Activated B cell treated with CpG ODN at 0.5 μM for 24 hours (primary cell): Measurements from ENCODE around the gene CALM3. TPM values are rescaled to one million over a fixed set of nuclear protein-coding genes. Genes with fewer than 3 reads are reported as not detected.

Source experiments
- ATAC-seq: fragments of 200-7000 bp; cut with Tn5 transposase; one replicate; pipeline ENCODE4 v1.10.0; 2021; ENCODE audit warnings: low read depth, mild to moderate bottlenecking, moderate library complexity
- CTCF ChIA-PET: fragments of 350-600 bp; sonication (Branson Sonifier 250); formaldehyde crosslinking; loops from one replicate; lab custom pipeline; 2021; ENCODE audit warnings: antibody characterized with exemption; lab: Charles Lee
- POLR2A ChIA-PET: fragments of 350-600 bp; sonication (Branson Sonifier 250); formaldehyde crosslinking; loops from one replicate; lab custom pipeline; 2021; ENCODE audit warnings: antibody characterized with exemption; lab: Charles Lee
- DNase-seq: peaks from one replicate; pipeline ENCODE4 v3.0.0; 2022
- H3K27ac Mint-ChIP-seq: one replicate; pipeline ENCODE4 v1.8.0; 2020; ENCODE audit warnings: mixed read lengths
- H3K27me3 Mint-ChIP-seq: one replicate; pipeline ENCODE4 v1.8.0; 2021; ENCODE audit warnings: mixed read lengths
- H3K36me3 Mint-ChIP-seq: one replicate; pipeline ENCODE4 v1.8.0; 2021; ENCODE audit warnings: low read depth, mixed read lengths
- H3K4me1 Mint-ChIP-seq: one replicate; pipeline ENCODE4 v1.8.0; 2021; ENCODE audit warnings: mixed read lengths
- H3K4me3 Mint-ChIP-seq: one replicate; pipeline ENCODE4 v1.8.0; 2020; ENCODE audit warnings: mild to moderate bottlenecking, mixed read lengths
- H3K9me3 Mint-ChIP-seq: one replicate; pipeline ENCODE4 v1.8.0; 2020; ENCODE audit warnings: mixed read lengths
- intact Hi-C: fragments of 100-400 bp; cut with micrococcal nuclease; formaldehyde crosslinking; loops from one replicate; pipeline ENCODE4 v1.15.1; 2024
- total RNA-seq: library from RNA; stranded (reverse); gene quantifications from 2 replicates; pipeline ENCODE4 v1.2.3, GENCODE V29; 2022
- TF ChIP-seq, protein P1 (sequence below): fragments of 200-600 bp; IDR thresholded peaks from one replicate; pipeline ENCODE4 v1.8.0; 2022; ENCODE audit warnings: antibody characterized with exemption, mild to moderate bottlenecking

The CALM3 gene
- total RNA-seq, 1 donor from 2014 or later: 174 TPM

- H3K27me3 Mint-ChIP-seq: peaks cover 29% of the 10 kb centered on the region
- intact Hi-C loops: no loop called here
- TF ChIP-seq, protein P1, sequence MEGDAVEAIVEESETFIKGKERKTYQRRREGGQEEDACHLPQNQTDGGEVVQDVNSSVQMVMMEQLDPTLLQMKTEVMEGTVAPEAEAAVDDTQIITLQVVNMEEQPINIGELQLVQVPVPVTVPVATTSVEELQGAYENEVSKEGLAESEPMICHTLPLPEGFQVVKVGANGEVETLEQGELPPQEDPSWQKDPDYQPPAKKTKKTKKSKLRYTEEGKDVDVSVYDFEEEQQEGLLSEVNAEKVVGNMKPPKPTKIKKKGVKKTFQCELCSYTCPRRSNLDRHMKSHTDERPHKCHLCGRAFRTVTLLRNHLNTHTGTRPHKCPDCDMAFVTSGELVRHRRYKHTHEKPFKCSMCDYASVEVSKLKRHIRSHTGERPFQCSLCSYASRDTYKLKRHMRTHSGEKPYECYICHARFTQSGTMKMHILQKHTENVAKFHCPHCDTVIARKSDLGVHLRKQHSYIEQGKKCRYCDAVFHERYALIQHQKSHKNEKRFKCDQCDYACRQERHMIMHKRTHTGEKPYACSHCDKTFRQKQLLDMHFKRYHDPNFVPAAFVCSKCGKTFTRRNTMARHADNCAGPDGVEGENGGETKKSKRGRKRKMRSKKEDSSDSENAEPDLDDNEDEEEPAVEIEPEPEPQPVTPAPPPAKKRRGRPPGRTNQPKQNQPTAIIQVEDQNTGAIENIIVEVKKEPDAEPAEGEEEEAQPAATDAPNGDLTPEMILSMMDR: no peak
- no peaks in the 10 kb centered on the region for H3K36me3 Mint-ChIP-seq
- no peak overlapping the region for H3K27ac Mint-ChIP-seq
- no peak overlapping the region for H3K4me3 Mint-ChIP-seq
- ChIA-PET POLR2A (interaction anchor here (0.6 kb wide), 1 partner anchor 304 kb away, joined by 5 read pairs; no protein-coding TSS in a partner anchor), CTCF (interaction anchor here (1.3 kb wide), 1 partner anchor 30 kb away, joined by 4 read pairs; no protein-coding TSS in a partner anchor)
- peaks cover 10% of the 10 kb centered on the region for H3K9me3 Mint-ChIP-seq
- H3K4me1 Mint-ChIP-seq: peaks cover 13% of the 10 kb centered on the region
- DNase-seq (no peak), ATAC-seq (no peak)
These were observed 43.6 kb downstream of the CALM3 start for GRCh38 chr19:46644720-46645119.

- Mint-ChIP-seq H3K36me3 (no peaks in the 10 kb centered on the region), H3K27ac (no peak overlapping the region), H3K4me1 (peaks cover 6% of the 10 kb centered on the region), H3K9me3 (peaks cover 10% of the 10 kb centered on the region), H3K27me3 (peaks cover 33% of the 10 kb centered on the region), H3K4me3 (no peak overlapping the region)
- POLR2A ChIA-PET: no interaction called here
- intact Hi-C loops: no loop called here
- CTCF ChIA-PET: interaction anchor here (1.4 kb wide), 1 partner anchor 16 kb away, joined by 4 read pairs; no protein-coding TSS in a partner anchor
- no peak for DNase-seq
- no peak for ATAC-seq
- TF ChIP-seq, protein P1: no peak
These were observed 45.3 kb downstream of the CALM3 start for GRCh38 chr19:46646402-46646801.

- Mint-ChIP-seq H3K27me3 (peaks cover 41% of the 10 kb centered on the region), H3K4me3 (peak overlapping the region; percentile 57), H3K36me3 (no peaks in the 10 kb centered on the region), H3K4me1 (peaks cover 6% of the 10 kb centered on the region), H3K9me3 (peaks cover 10% of the 10 kb centered on the region), H3K27ac (peak overlapping the region; percentile 78)
- ChIA-PET CTCF (no interaction called here), POLR2A (interaction anchor here (1.0 kb wide), 1 partner anchor 30 kb away, joined by 3 read pairs; no protein-coding TSS in a partner anchor)
- intact Hi-C loops: no loop called here
- ATAC-seq: peak; percentile 37
- no peak for DNase-seq
- TF ChIP-seq, protein P1: no peak
These were observed 47.2 kb downstream of the CALM3 start for GRCh38 chr19:46648060-46648960.

GRCh38 chr19:46648961-46649960 lies 48.1 kb downstream of the CALM3 start:
- ChIA-PET CTCF (no interaction called here), POLR2A (interaction anchor here (1.0 kb wide), 1 partner anchor 31 kb away, joined by 3 read pairs; no protein-coding TSS in a partner anchor)
- TF ChIP-seq, protein P1: no peak
- Mint-ChIP-seq H3K36me3 (no peaks in the 10 kb centered on the region), H3K4me1 (peaks cover 6% of the 10 kb centered on the region), H3K27me3 (peaks cover 46% of the 10 kb centered on the region), H3K4me3 (no peak overlapping the region), H3K9me3 (peaks cover 10% of the 10 kb centered on the region), H3K27ac (no peak overlapping the region)
- intact Hi-C loops: no loop called here
- no peak for DNase-seq
- ATAC-seq: no peak
